Activated effector memory CD4-positive, alpha-beta T cell treated with anti-CD3 and anti-CD28 coated beads, Interleukin-2, amount 50 U/mL, for 16 hours (primary cell): ENCODE data around the gene IQCN.

ENCODE experiments used
- DNase-seq: peaks from one replicate; pipeline ENCODE4 v3.0.0-alpha.2; 2020

IQCN gene

GRCh38 chr19:18208098-18208951 is 65.9 kb downstream of the IQCN start:
- DNase-seq, result peak; percentile 85
